GM23338 (cell line): ENCODE results near the gene HES4.

Experiments used
- CTCF ChIP-seq, 2 experiments: fragments of 200-600 bp in 1 of 2; sonication (generic) in 1 of 2; conservative IDR thresholded peaks; 2 replicates each; pipeline versions ENCODE4 v1.5.1 to v1.6.1; 2016 to 2017; ENCODE audit warnings: antibody characterized with exemption in 2 of 2, low read depth in 2 of 2, mild to moderate bottlenecking in 2 of 2, moderate library complexity in 1 of 2
- EZH2 ChIP-seq: fragments of 200-600 bp; sonication (generic); IDR thresholded peaks from one replicate; pipeline ENCODE4 v1.8.0; 2017; ENCODE audit warnings: antibody characterized with exemption, mild to moderate bottlenecking, low read depth; ENCODE audit not compliant: unreplicated experiment
- EZH2phosphoT487 ChIP-seq: fragments of 200-600 bp; sonication (generic); IDR thresholded peaks from one replicate; pipeline ENCODE4 v1.8.1; 2018; ENCODE audit warnings: antibody characterized with exemption; ENCODE audit not compliant: unreplicated experiment

GRCh38 chr1:975896-976683, 23.8 kb downstream of the HES4 start:
- TF ChIP-seq CTCF (conservative IDR thresholded peaks at IDR 0.05; ENCODE audit: low read depth in 2 of 2), result peak; percentile 36 to 56; a peak in 2 of 4 replicates
- no peak for TF ChIP-seq EZH2
- TF ChIP-seq EZH2phosphoT487, result no peak
